Activated gamma-delta T cell treated with anti-CD3 and anti-CD28 coated beads, Interleukin-2, amount 50 U/mL, for 16 hours (primary cell): Measurements from ENCODE around the gene CYP2F1.
A peak's percentile ranks its signal among the peaks of the same experiment; 100 is the strongest.
"Not testable (repeated sequence)": the region's sequence is repeated elsewhere in the genome, so short reads cannot be mapped to it uniquely, and the experiment has no call there.

Experiments used
- DNase-seq: peaks from one replicate; pipeline ENCODE4 v3.0.0-alpha.2; 2020; ENCODE audit warnings: low read depth

CYP2F1 gene, protein sequence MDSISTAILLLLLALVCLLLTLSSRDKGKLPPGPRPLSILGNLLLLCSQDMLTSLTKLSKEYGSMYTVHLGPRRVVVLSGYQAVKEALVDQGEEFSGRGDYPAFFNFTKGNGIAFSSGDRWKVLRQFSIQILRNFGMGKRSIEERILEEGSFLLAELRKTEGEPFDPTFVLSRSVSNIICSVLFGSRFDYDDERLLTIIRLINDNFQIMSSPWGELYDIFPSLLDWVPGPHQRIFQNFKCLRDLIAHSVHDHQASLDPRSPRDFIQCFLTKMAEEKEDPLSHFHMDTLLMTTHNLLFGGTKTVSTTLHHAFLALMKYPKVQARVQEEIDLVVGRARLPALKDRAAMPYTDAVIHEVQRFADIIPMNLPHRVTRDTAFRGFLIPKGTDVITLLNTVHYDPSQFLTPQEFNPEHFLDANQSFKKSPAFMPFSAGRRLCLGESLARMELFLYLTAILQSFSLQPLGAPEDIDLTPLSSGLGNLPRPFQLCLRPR

DNA sequence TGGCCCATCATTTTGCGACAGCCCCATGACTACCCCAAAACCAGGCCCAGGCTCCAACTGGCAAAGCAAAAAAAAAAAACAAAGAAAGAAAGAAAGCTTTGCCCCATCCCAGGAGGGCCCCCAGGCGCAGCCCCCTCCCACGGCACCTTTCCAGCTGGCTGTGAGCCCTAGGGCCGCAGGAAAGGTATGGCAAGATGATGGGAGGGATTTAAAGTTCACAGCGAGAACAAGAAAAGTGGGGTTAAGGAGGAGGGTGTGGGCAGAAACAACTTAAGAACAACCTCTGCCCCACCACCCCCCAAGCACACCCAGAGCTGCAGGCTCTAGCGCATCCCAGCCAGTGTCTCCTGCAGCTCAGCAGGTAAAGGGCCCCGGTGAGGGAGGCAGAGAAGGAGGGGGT, at the start of gene CYP2F1:
Gene CYP2F1 (plus strand): TSS at position 301 of the 400 bp plus-strand sequence. CDS start 1,757 bp downstream, outside the sequence.
- no peak for DNase-seq

DNA sequence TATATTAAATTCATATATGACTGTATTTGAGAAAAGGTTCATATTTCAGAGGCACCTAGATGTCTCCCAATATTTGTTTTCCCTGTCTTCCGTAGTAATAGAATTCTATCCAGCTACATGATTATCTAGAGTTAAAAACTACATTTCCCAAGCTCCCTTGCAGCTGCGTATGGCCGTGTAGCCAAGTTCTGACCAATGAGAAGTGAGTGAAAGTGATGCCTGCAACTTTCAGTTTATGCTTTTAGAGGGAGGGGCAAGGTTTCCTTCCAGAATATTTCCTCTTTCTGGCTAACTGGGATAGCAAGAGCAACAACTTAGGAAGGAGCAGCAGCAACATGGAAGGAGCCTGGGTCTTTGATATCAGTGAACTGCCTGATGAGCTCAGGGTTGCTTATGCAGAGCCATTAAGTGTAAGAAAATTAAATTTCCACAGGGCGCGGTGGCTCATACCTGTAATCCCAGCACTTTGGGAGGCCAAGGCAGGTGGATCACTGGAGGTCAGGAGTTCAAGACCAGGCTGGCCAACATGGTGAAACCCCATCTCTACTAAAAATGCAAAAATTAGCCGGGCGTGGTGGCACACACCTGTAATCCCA, 49.2 kb upstream of the CYP2F1 start:
- no peak for DNase-seq

DNA sequence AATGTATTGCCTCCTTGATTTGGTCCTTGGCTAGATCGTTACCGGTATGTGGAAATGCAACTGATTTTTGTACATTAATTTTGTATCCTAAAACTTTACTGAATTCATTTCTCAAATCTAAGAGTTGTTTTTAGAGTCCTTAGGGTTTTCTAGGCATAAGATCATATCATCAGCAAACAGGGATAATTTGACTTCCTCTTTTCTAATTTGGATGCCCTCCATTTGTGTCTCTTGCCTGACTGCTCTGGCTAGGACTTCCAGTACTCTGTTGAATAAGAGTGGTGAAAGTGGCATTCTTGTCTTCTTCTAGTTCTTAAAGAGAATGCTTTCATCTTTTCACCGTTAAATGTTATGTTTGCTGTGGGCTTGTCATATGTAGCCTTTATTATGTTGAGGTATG, 37.9 kb upstream of the CYP2F1 start:
- DNase-seq: no peak

DNA sequence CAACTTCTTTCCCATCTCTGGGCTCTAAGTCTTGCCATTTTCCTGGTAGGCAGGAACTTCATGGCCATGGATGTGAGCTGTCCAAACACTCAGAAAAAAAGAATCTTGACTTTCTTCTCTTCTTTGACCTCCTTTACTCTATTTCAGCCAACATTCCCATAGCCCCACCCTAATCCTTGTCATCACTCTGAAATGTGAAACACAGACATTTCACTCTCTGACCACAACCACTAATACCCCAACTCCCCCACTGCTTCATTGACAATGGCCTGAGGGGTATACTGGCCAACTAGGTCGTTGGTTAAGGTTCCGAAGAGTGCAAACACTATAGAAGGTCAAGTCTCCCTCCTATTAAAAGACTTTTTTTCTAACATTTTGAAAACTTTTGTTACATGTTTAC, 30.7 kb upstream of the CYP2F1 start:
- no peak for DNase-seq

DNA sequence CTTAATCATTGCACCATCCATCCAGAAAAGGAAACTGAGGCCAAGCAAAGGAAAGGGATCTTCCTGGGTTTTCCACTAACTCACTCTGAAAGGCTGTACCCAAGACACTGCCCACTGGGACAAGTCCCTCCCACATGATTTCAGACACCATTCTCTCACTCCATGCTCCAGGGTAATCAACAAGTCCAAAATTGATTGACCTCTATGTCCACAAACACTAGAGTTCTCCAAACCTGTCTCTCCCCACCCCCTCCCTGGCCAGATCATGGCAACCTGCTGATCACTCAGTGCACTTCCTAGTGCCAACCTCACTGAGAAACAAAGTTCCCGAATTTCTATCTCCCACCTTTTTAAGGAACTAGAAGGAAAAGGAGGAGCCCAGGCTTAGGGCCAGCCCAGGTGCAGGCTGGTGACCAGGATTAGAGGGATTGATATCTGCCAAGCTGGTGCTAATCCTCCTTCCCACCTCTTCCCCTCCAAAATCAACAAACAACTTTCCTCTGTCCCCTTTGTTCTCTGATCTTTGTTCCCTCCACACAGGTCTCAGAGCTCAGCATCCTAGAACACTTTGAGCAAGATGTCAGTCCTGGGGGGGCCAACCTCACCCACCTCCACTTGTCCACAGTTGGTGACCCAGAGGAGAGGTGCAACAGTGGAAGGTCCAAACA, 28.4 kb upstream of the CYP2F1 start:
- no peak for DNase-seq

DNA sequence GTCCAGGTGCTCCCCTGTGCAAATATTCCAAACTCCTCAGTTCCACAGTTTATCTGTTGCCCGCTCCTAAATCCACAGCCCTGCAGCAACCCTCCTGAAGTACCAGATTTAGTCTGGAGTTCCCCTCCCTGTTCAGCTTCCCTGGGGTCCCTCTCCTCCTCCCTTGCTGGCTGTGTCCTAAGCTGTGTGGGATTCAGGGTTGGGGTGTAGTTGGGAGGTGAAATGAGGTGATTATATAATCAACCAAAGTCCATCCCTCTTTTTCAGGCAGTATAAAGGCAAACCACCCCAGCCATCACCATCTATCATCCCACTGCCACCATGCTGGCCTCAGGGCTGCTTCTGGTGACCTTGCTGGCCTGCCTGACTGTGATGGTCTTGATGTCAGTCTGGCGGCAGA, 26.1 kb upstream of the CYP2F1 start, which contains the start of gene CYP2A13:
Gene CYP2A13 (plus strand): TSS at position 301 of the 400 bp plus-strand sequence. CDS start 21 bp downstream, at position 322.
- DNase-seq: no peak

DNA sequence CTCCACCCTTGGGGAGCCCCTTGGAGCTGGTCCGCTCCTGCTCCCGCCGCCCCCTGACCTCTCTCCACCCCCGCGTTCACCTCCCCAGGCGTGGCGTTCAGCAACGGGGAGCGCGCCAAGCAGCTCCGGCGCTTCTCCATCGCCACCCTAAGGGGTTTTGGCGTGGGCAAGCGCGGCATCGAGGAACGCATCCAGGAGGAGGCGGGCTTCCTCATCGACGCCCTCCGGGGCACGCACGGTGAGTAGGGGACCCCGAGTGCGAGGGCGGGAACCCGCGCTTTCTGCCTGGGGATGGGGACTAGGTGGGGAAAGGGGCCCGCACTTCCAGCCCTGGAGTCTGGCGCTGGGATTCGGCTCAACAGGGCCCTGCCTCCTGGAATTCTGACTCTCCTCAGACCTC, 24.3 kb upstream of the CYP2F1 start:
- no peak for DNase-seq

DNA sequence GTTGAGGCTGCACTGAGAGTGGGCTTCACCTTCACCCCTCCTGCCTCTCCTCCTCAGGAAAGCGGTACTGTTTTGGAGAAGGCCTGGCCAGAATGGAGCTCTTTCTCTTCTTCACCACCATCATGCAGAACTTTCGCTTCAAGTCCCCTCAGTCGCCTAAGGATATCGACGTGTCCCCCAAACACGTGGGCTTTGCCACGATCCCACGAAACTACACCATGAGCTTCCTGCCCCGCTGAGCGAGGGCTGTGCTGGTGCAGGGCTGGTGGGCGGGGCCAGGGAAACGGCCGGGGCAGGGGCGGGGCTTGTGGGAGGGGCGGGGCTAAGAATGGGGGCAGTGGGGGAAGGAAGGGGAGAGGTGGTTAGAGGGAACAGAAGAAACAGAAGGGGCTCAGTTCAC, 18.5 kb upstream of the CYP2F1 start:
- no peak for DNase-seq

DNA sequence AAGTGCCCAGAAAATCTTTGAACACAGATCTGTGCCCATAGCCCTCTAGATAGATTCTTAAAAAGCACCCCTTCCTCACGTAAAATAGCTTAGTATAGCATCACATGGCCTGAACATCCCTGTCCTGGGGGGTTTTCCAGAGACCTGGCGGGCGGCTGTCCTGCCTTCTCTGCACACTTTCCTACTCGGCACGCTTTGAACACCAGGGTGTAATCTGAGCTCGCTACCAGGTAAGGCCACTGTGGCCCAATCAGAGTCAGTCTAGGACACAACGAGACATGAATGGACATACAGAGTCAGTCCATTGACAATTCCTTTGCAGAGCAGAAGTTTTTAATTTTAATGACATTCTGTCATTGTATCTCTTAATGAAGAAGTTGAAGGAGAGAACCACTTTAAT, 17.9 kb upstream of the CYP2F1 start:
- no peak for DNase-seq

DNA sequence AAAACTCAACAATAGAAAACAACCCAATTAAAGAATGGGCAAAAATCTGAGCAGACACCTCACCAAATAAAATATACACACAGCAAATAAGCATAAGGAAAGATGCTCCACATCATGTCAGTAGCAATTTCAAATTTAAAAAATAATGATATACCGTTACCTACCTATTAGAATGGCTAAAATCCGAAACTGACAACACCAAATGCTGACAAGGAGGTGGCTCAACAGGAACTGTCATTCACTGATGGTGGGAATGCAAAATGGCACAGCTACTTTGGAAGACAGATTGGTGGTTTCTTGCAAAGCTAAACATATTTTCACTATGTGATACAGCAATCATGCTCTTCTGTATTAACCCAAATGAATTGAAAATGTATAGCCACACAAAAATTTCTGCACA, 16.9 kb upstream of the CYP2F1 start:
- DNase-seq: no peak

DNA sequence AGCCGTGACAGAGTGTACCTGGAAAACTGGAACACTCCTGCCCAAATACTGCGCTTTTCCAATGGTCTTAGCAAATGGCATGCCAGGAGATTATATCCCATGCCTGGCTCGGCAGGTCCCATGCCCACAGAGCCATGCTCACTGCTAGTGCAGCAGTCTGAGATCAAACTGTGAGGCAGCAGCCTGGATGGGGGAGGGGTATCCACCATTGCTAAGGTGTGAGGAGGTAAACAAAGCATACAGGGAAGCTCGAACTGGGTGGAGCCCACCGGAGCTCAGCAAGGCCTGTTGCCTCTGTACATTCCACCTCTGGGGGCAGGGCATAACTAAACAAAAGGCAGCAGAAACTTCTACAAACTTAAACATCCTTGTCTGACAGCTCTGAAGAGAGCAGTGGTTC, 15.5 kb upstream of the CYP2F1 start:
- no peak for DNase-seq

DNA sequence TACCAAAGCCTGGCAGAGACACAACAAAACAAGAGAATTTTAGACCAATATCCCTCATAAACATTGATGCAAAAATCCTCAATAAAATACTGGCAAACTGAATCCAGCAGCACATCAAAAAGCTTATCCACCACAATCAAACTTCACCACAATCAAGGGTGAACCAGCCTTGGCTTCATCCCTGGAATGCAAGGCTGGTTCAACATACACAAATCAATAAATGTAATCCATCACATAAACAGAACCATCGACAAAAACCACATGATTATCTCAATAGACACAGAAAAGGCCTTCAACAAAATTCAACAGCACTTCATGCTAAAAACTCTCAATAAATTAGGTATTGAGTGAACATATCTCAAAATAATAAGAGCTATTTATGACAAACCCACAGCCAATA, 12.0 kb upstream of the CYP2F1 start:
- not testable (repeated sequence) for DNase-seq

DNA sequence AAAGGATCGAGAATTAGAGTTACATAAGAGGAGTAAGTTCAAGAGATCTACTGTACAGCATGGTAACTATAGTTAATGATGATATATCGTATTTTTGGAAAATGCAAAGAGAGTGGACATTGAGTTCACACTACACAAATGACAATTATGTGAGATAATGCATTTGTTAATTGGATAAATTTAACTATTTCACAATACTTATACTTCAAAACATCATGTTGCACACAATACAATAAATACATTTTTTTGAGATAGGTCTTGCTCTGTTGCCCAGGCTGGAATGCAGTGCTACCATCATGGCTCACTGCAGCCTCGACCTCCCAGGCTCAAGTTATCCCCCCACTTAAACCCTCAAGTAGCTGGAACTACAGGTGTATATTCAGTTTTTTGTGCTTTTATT, 8.1 kb upstream of the CYP2F1 start:
- no peak for DNase-seq

DNA sequence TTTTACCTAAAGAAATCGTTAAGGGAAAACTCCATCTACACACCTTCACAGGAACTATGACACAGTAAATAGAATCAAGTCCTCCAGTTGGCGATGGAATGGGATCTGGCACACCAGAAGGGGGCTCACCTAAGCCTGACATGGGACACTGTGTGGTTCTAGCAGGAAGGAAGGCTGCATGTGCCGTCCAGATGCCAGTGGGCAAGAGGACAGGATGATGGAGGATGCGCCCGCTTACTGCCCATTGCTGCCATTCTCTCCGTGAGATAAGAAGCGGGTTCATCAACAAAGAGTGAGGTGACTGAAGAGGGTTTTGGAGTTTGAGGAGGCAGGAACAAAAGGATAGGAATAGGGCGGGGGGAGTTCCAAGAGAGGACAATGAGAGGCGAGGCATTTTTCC, 2.9 kb upstream of the CYP2F1 start:
- no peak for DNase-seq

DNA sequence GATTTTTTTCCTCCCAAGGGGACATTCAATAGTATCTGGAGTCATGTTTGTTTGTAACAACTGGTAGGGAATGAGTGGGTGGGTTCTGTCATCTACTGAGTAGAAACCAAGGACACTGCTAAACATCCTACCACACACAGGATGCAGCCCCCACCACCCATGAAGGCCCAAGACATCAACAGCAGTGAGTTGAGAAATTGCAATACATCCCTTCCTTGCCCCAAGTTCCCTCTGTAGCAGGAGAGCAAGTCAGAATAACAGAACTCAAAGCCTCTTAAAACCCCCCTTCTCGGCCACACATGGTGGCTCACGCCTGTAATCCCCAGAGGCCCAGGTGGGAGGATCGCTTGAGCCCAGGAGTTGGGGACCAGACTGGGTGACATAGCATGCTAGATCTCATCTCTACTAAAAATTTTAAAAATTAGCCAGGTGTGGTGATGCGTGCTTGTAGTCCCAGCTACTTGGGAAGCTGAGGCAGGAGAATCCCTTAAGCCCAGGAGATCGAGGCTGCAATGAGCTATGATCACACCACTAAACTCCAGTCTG, 2.4 kb upstream of the CYP2F1 start:
- DNase-seq: no peak

DNA sequence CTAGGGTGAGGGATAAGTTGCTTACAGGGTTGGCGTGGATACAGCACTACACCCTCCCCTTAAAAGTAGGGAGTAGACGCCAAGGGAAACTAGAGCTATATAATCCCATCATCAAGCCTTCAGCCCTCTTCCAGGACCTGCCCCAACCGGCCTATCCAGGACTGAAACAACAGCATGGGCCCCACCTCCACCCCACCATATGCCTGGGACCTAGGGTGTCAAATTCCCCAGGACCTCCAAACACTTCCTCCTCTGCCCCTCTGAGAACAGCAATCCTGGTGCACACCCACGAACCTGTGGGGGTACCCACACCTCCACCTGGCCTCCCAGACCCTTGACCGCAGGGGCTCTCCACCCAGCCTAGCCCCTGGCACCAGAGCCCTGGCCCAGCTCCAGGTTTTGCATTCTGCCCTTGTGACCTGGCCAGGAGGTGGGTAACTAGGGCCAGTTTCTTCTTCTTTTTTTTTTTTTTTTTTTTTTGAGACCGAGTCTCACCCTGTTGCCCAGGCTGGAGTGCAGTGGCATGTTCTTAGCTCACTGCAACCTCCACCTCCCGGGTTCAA, 1.4 kb upstream of the CYP2F1 start:
- no peak for DNase-seq

DNA sequence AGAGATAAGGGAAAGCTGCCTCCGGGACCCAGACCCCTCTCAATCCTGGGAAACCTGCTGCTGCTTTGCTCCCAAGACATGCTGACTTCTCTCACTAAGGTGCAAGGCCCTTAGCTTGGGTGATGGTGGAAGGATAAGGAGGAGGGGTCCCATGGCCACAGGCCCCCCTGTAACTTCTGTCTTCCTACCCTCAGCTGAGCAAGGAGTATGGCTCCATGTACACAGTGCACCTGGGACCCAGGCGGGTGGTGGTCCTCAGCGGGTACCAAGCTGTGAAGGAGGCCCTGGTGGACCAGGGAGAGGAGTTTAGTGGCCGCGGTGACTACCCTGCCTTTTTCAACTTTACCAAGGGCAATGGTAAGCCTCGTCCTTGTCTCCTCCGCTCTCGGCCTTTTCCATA, 2.0 kb downstream of the CYP2F1 start:
- DNase-seq: no peak

DNA sequence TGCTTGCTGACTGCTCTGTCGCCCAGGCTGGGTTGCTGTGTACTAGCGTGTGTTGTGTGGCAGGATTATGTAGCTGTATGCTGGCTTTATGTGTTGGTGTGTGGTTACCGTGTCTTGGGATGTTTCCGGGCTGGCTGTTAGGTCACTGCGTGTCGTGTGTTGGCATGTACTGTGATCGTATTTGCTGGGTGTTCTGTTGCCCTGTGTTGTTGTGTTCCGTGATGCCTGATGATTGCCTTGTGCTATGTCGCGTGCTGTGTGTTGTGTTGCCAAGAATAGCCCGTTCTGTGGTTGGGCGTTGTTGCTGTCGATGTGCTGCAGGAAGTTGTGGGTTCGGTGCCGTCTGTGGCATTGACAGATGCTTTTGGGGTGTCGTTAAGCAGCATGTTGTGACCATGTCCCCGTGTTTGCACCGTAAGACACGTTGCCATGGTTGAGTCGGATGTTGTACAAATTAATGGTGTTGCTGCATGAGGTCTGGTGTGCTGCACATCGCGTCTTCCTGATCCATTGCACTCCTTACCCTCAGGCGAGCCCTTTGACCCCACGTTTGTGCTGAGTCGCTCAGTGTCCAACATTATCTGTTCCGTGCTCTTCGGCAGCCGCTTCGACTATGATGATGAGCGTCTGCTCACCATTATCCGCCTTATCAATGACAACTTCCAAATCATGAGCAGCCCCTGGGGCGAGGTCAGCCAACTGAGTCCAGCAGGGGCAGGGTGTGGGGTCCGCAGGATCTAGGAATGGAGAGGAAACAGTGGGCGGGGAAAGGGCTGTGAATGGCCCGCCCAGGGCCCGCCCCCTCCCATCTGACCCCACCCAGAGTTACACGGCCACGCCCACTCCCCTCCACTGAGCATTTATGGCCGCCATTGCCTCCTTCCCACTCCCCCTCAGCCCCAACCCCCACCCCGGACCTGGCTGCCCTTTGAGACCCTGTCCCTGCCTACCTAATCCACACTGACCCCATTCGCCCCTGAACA, 7.0 kb downstream of the CYP2F1 start:
- peak; percentile 46 for DNase-seq

DNA sequence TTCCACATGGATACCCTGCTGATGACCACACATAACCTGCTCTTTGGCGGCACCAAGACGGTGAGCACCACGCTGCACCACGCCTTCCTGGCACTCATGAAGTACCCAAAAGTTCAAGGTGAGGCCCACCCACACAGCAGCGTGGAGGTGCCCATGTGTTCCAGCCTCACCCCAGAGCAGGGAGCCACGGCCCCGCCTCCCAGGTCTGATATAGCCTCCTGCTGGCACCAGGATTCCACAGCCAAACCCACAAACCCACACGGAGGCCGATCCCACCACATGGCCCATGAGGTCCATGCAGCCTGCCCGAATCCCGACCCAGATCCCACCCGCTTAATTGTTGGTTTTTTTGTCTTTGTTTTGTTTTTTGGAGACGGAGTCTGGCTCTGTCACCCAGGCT, 8.6 kb downstream of the CYP2F1 start:
- DNase-seq: not testable (repeated sequence)

DNA sequence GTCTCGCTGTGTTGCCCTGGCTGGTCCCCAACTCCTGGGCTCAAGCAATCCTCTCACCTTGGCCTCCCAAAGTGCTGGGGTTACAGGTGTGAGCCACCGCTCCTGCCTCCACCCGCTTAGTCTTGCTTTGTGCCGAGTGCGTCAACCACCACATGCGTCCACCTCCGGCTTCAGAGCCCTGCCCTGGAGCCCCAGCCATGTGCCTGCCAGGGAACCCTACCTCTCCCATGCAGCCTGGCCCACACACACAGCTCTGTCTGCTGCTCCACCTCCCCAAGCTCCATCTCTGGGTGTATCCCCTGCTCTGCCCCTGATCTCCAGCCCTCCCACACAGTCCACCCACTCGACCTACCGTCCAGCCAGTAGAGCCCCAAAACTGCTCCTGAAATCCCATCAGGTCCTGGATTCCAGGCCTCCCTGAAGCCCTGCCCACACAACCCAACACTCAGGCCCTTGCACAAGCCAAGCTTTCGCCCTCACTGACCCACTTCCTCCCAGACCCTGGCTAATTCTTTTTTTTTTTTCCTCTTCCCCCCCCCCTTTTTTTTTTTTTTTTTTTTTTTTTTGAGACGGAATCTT, 9.6 kb downstream of the CYP2F1 start:
- no peak for DNase-seq

DNA sequence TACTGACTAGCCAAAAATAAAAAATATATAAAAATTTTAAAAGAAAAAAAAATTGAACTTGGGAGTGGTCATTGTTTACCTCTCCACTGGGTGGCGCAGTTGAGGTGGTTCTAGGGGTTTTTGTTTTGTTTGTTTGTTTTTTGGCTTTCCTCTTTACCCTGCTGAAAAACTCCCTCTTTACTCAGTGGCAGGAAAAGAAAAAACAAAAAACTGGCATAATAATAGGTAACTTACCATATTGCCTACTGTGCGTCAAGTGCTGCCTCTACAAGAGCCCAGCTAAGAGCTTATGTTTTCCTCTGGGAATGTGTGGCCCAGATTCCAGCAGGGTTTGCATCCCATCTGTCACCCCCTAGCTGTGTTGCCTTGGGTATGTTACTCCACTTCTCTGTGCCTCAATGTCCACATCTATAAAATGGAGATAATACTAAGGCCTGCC, 12.6 kb downstream of the CYP2F1 start:
- DNase-seq: peak; percentile 27
